Glomerular visceral epithelial cell (primary cell): ENCODE data around the gene FGB.

Source experiments
- DNase-seq: peaks from one replicate; pipeline ENCODE4 v3.0.0-alpha.2; 2016; ENCODE audit errors: extremely low spot score

Gene FGB

DNA sequence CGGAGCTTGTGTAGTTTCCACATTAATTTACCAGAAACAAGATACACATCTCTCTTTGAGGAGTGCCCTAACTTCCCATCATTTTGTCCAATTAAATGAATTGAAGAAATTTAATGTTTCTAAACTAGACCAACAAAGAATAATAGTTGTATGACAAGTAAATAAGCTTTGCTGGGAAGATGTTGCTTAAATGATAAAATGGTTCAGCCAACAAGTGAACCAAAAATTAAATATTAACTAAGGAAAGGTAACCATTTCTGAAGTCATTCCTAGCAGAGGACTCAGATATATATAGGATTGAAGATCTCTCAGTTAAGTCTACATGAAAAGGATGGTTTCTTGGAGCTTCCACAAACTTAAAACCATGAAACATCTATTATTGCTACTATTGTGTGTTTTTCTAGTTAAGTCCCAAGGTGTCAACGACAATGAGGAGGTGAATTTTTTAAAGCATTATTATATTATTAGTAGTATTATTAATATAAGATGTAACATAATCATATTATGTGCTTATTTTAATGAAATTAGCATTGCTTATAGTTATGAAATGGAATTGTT lies at the start of gene FGB:
Gene FGB, plus strand, starts transcription at position 315 of the 558 bp plus-strand sequence. Its CDS starts 8 bp downstream, at position 323.
- DNase-seq = no peak

- no peak for DNase-seq
Measured at GRCh38 chr4:154516318-154517029, 46.3 kb upstream of the FGB start.

DNA sequence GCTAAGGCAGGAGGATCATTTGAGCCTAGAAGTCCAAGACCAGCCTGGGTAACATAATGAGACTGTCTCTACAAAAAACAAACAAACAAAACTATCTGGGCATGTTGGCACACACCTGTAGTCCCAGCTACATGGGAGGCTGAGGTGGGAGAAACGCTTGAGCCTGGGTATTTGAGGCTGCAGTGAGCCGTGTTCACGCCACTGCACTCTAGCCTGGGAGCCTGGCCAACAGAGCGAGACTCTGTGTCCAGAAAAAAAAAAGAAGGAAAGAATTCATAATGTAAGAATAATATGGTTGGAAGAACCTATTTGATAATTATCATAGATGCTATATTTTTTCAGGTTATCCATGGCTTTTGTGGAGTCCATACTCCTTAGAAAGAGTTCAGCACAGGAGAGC lies 45.2 kb upstream of the FGB start:
- DNase-seq = no peak

GRCh38 chr4:154519214-154519613 lies 43.6 kb upstream of the FGB start:
- DNase-seq = no peak

DNA sequence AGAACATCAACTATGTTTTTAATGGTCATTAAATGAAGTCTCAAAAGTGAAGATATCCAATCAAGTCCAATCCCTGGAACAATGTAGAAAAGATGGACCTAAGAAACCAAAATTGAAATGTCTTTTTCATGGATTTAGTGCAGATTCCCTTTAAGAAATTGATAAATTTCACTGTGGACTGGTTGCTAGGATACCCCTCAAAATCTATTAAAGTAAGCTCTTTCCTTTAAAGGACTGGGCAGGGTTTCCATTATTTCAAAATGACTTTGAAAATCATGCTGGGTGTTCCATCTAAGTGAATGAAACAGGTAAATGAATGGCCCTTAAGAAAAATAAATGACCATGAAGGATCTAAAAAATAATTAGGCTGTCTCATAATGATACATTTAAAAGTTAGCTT lies 41.2 kb upstream of the FGB start:
- no peak for DNase-seq

GRCh38 chr4:154526151-154526550 lies 36.7 kb upstream of the FGB start:
- no peak for DNase-seq

DNA sequence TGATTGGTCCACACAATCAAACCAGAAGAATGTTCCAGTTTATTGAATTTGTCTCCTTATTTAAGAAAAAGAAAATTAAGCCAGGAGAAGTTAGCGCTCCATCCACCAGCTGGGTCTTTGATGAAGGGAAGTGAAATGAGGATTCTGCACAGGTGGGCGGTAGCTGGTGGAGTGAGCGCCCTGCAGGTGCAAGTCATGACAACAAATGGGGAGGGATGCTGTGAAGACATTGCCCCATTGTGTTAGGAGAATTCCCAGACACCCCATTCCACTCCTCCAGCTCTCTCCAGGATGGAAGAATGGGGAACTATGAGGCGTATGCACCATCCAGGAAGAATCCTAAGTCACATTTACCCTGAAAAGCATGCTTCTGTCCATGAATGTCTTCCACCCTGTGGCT lies 35.5 kb upstream of the FGB start:
- no peak for DNase-seq

DNA sequence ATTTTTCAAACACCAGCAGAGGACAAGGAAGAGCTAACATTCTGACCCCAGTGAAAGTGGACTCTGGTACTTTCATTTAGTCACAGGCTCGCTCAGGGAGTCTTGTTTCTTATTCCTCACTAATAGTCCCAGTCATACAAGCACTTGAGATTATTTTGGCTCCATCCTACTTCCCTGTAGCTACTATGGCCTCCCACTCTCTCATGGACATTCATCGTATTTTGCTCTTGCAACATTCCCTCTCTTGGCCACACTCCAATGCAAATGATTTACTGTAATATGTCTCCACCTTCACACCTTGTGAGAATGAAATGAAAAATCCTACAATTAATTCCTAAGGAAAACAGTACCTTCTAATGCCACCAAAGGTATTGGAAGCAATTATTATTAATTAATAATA lies 33.9 kb upstream of the FGB start:
- peak; percentile 11 for DNase-seq

GRCh38 chr4:154529728-154530519 lies 32.9 kb upstream of the FGB start:
- DNase-seq = no peak

- no peak for DNase-seq
Measured at GRCh38 chr4:154534296-154534695, 28.5 kb upstream of the FGB start.

DNA sequence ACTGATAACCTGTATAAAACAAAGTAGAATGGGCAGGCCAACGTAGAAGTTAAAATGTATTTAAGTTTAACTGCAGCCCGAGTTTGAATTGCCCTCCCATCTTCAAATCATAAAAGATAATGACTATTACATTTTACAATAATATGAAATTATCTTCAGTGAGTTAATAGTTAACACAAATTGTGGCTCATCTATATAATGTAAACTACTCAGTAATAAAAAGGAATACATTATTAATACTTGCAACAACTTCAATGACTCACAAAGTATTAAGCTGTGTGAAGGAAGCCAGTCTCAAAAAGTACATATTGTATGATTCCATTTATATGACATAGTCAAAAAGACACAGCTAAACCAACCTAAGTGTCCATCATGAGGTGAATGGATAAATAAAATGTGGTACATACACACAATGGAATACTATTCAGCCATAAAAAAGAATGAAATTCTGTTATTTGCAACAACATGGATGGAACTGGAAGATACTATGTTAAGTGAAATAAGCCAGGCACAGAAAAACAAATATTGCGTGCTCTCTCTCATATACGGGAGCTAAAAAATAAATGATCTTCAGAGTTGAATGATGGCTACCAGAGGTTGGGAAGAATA lies 20.4 kb upstream of the FGB start:
- DNase-seq = no peak

- DNase-seq = no peak
Measured at GRCh38 chr4:154545689-154546088, 17.1 kb upstream of the FGB start.

DNA sequence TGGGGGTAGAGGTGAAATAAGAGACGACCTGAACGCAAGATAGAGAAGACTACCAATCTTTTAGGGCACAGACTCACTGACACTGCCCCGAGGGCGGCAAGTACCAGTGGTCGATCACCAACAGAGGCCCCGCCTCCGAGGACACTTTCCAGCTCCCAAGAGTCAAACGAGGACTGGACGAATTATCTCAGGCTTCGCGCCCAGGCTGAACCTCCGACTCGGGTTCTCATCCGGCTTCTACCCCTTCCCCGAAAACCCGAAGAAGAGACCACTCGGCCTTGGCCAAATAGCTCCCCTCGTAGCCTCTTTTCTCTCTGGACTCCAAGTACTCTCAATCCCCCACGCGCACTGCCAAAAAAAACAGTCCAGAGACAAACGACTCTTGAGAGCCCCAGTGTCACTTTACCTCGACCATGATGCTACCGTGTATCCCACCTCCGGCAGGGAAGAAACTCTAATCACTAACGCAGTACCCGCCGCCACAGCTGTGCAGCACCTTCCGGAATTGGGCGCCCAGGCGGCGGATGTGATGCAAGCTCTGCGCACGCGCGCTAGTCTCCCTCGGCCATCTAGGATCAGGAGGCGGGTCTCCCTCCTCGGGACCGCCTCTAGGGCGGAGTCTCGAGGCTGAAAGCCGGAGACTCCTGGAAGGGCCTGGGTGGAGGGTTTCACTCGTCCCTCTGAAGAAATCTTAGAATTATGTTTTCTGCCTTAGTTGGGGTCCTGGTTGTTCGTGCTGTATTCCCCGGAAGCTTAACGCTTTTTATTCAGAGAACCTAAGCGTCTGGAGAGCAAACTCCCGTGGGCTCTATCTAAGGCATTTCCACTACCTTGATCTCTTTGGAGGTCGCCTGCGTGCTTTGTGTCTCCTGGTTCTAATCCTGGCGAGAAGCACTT lies 12.7 kb upstream of the FGB start, which contains the start of gene PLRG1:
Gene PLRG1, minus strand, starts transcription at position 507 of the 897 bp plus-strand sequence. Its CDS starts 92 bp downstream, at position 415.
- DNase-seq = peak; percentile 96

DNA sequence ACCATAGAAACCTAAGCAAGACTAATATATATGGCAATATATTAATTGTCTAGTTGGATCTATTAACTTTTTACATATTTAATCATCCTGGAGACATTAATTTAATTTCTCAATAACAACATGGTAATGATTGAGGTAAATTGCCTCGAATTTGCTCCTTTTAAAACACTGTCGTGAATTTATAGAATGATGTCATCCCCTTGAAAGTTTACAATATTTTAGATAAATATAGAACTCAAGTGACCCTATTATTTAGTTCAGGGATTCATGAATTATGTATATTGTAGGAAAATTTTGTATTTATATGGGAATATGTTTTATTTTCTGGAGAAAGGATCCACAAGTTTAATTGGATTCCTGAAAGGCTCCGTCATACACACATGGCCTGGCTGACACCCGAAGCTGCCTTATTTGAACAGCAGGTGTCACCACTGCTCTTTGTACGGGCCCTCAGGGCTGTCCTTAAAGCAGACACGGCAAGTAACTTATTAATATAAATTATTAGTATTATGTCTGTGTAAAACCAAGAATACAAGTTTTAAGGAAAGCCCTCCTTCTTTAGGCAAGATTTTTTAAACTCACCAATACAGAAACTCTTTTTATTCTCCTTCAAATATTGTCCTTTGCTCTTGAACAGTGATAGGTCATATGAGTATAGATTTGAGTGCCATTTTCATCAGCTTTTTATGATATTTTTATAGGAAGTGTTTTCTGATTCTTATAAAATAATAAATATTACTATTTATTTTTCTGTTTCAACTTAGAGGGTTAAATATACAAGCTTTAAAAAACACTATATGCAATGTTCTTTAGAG lies 10.7 kb upstream of the FGB start:
- DNase-seq = peak; percentile 82

- no peak for DNase-seq
Measured at GRCh38 chr4:154559141-154559493, 3.7 kb upstream of the FGB start.

GRCh38 chr4:154559494-154560418 lies 3.1 kb upstream of the FGB start:
- DNase-seq = peak; percentile 69

GRCh38 chr4:154560419-154560801 lies 2.4 kb upstream of the FGB start:
- no peak for DNase-seq

DNA sequence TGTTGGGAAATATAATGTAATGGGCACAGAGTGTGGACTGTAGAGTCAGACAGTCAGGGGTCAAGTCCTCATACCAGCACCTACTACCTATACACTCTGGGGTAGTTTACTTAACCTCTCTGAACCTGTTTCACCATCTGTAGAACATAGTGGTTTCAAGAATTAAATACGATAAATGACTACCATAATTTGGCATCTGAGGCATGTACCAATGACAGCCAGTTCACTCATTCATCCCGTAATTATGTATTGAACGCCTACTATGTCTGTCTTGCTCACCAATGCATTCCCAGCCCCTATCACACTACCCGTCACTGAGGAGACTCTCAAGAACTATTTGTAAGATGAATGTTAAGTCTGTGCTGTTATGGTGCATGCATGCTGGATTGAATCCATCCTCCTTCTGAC lies 2.0 kb upstream of the FGB start:
- DNase-seq = peak; percentile 72

DNA sequence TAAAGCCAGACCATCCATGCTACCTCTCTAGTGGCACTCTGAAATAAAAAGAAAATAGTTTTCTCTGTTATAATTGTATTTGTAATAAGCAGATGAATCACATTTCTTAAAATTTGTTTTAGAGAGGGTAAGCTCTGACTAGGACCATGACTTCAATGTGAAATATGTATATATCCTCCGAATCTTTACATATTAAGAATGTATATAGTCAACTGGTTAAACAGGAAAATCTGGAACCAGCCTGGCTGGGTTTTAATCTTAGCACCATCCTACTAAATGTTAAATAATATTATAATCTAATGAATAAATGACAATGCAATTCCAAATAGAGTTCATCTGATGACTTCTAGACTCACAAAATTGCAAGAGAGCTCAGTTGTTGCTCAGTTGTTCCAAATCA lies 1.5 kb downstream of the FGB start:
- DNase-seq = no peak

GRCh38 chr4:154565704-154566103 lies 2.9 kb downstream of the FGB start:
- no peak for DNase-seq
